ENCODE measurements around the gene SHCBP1L.
"Not testable (repeated sequence)": the region's sequence is repeated elsewhere in the genome, so short reads cannot be mapped to it uniquely, and the experiment has no call there.

SHCBP1L gene

GRCh38 chr1:182962554-182963115 lies 9.7 kb upstream of the SHCBP1L start:
- peak; percentile 53 to 64 for DNase-seq

GRCh38 chr1:182960046-182960445 lies 7.1 kb upstream of the SHCBP1L start:
- DNase-seq = no peak

- no peak for DNase-seq
These were observed 5.0 kb upstream of the SHCBP1L start for GRCh38 chr1:182957902-182958395.

GRCh38 chr1:182956708-182957365 lies 3.9 kb upstream of the SHCBP1L start:
- no peak for DNase-seq

GRCh38 chr1:182955596-182956588 lies 2.9 kb upstream of the SHCBP1L start:
- no peak for DNase-seq

GRCh38 chr1:182953826-182954225 lies 860 bp upstream of the SHCBP1L start:
- no peak for DNase-seq

GRCh38 chr1:182943336-182943735 lies 9.6 kb downstream of the SHCBP1L start:
- DNase-seq = not testable (repeated sequence)

GRCh38 chr1:182942145-182942544 lies 10.8 kb downstream of the SHCBP1L start:
- not testable (repeated sequence) for DNase-seq

GRCh38 chr1:182939413-182939812 lies 13.6 kb downstream of the SHCBP1L start:
- DNase-seq = no peak

GRCh38 chr1:182935716-182936115 lies 17.2 kb downstream of the SHCBP1L start:
- no peak for DNase-seq

- no peak for DNase-seq
These were observed 22.0 kb downstream of the SHCBP1L start for GRCh38 chr1:182930985-182931384.

- DNase-seq = no peak
These were observed 25.1 kb downstream of the SHCBP1L start for GRCh38 chr1:182927693-182928433.

- DNase-seq = no peak
These were observed 27.3 kb downstream of the SHCBP1L start for GRCh38 chr1:182925661-182926060.

GRCh38 chr1:182917378-182917777 lies 35.6 kb downstream of the SHCBP1L start:
- DNase-seq = no peak

GRCh38 chr1:182913401-182913800 lies 39.6 kb downstream of the SHCBP1L start:
- no peak for DNase-seq

GRCh38 chr1:182910143-182910542 lies 42.8 kb downstream of the SHCBP1L start:
- no peak for DNase-seq

- no peak for DNase-seq
These were observed 43.4 kb downstream of the SHCBP1L start for GRCh38 chr1:182909578-182909977.

- no peak for DNase-seq
These were observed 47.6 kb downstream of the SHCBP1L start for GRCh38 chr1:182905321-182905720.

GRCh38 chr1:182901946-182902345 lies 51.0 kb downstream of the SHCBP1L start:
- not testable (repeated sequence) for DNase-seq

GRCh38 chr1:182897696-182898095 lies 55.3 kb downstream of the SHCBP1L start:
- no peak for DNase-seq

- no peak for DNase-seq
These were observed 61.9 kb downstream of the SHCBP1L start for GRCh38 chr1:182890927-182891610.

- DNase-seq = no peak
These were observed 63.0 kb downstream of the SHCBP1L start for GRCh38 chr1:182889997-182890396.
